ENCODE measurements around the gene FAM43B. TPM values are rescaled to one million over a fixed set of nuclear protein-coding genes. Genes with fewer than 3 reads are reported as not detected.

FAM43B gene
- total and polyA plus RNA-seq, 4 donors = 0.20 to 0.67 (median 0.29) TPM

GRCh38 chr1:20575541-20576336 is 23.4 kb downstream of the FAM43B start:
- no peak overlapping the region for H3K4me3 ChIP-seq
- DNase-seq (no peak), ATAC-seq (ENCODE audit: insufficient read depth, low FRiP score) (no peak)
- TF ChIP-seq CTCF (IDR thresholded peaks at IDR 0.05; ENCODE audit: control extremely low read depth, extremely low read depth) = no peak
- 67 to 68% methylated on average over 10 of the region's 10 CpGs for WGBS, 2 donors
- H3K4me1 ChIP-seq (ENCODE audit: control insufficient read depth in 5 of 5, insufficient read depth in 5 of 5, low read length in 5 of 5) = no peaks in the 10 kb centered on the region
- H3K27ac ChIP-seq (ENCODE audit: low read depth in 1 of 2, low read length in 1 of 2) = no peak overlapping the region
- peaks cover 0 to 4% (median 3%) of the 10 kb centered on the region in 4 donors for H3K9me3 ChIP-seq (ENCODE audit: control insufficient read depth in 4 of 4, insufficient read depth in 3 of 4, low read length in 3 of 4)
- H3K9ac ChIP-seq (ENCODE audit: insufficient read depth in 1 of 2, low read length in 2 of 2) = no peak overlapping the region
- no peaks in the 10 kb centered on the region for H3K36me3 ChIP-seq (ENCODE audit: control insufficient read depth in 4 of 4, insufficient read depth in 4 of 4, low read length in 4 of 4)
- H3K27me3 ChIP-seq (ENCODE audit: control insufficient read depth in 3 of 3, insufficient read depth in 3 of 3, low read length in 2 of 3) = peaks cover 0 to 5% (median 0%) of the 10 kb centered on the region in 3 donors

- no peak overlapping the region for H3K9ac ChIP-seq (ENCODE audit: insufficient read depth in 1 of 2, low read length in 2 of 2)
- WGBS, 2 donors = 72% methylated on average over 3 of the region's 3 CpGs
Observed at GRCh38 chr1:20578062-20578461, 25.7 kb downstream of the FAM43B start.

GRCh38 chr1:20578721-20579395 is 26.5 kb downstream of the FAM43B start:
- no peak overlapping the region for H3K9ac ChIP-seq (ENCODE audit: insufficient read depth in 1 of 2, low read length in 2 of 2)
- no peak for TF ChIP-seq CTCF (IDR thresholded peaks at IDR 0.05; ENCODE audit: control extremely low read depth, extremely low read depth)
- WGBS, 2 donors = 50 to 65% methylated on average over 13 of the region's 13 CpGs
- no peak for DNase-seq
- no peak for ATAC-seq (ENCODE audit: insufficient read depth, low FRiP score)
- H3K9me3 ChIP-seq (ENCODE audit: control insufficient read depth in 4 of 4, insufficient read depth in 3 of 4, low read length in 3 of 4) = no peaks in the 10 kb centered on the region
- peaks cover 0 to 3% (median 0%) of the 10 kb centered on the region in 3 donors for H3K27me3 ChIP-seq (ENCODE audit: control insufficient read depth in 3 of 3, insufficient read depth in 3 of 3, low read length in 2 of 3)
- no peaks in the 10 kb centered on the region for H3K4me1 ChIP-seq (ENCODE audit: control insufficient read depth in 5 of 5, insufficient read depth in 5 of 5, low read length in 5 of 5)
- H3K4me3 ChIP-seq = no peak overlapping the region
- no peaks in the 10 kb centered on the region for H3K36me3 ChIP-seq (ENCODE audit: control insufficient read depth in 4 of 4, insufficient read depth in 4 of 4, low read length in 4 of 4)
- no peak overlapping the region for H3K27ac ChIP-seq (ENCODE audit: low read depth in 1 of 2, low read length in 1 of 2)

More at GRCh38 chr1:20578062-20578461, 25.7 kb downstream of the FAM43B start:
- Histone ChIP-seq H3K4me3 (no peak overlapping the region), H3K36me3 (ENCODE audit: control insufficient read depth in 4 of 4, insufficient read depth in 4 of 4, low read length in 4 of 4) (no peaks in the 10 kb centered on the region), H3K4me1 (ENCODE audit: control insufficient read depth in 5 of 5, insufficient read depth in 5 of 5, low read length in 5 of 5) (no peaks in the 10 kb centered on the region), H3K27ac (ENCODE audit: low read depth in 1 of 2, low read length in 1 of 2) (no peak overlapping the region), H3K9me3 (ENCODE audit: control insufficient read depth in 4 of 4, insufficient read depth in 3 of 4, low read length in 3 of 4) (no peaks in the 10 kb centered on the region), H3K27me3 (ENCODE audit: control insufficient read depth in 3 of 3, insufficient read depth in 3 of 3, low read length in 2 of 3) (peaks cover 0 to 5% (median 0%) of the 10 kb centered on the region in 3 donors)
- DNase-seq (no peak), ATAC-seq (ENCODE audit: insufficient read depth, low FRiP score) (no peak)
- no peak for TF ChIP-seq CTCF (IDR thresholded peaks at IDR 0.05; ENCODE audit: control extremely low read depth, extremely low read depth)
